ENCODE measurements around the gene PIGA. TPM values are rescaled to one million over a fixed set of nuclear protein-coding genes. Genes with fewer than 3 reads are reported as not detected.

The PIGA gene
- total and polyA plus RNA-seq, 10 of the 15 experiments (the other 5 are each of a cell fraction or from before 2014, with no cell fraction given) = 4.9 to 24.1 (median 11.0) TPM

GRCh38 chrX:15335135-15336022 lies at the start of gene PIGA (continued):
- TF ChIP-seq BHLHE40 (IDR thresholded peaks at IDR 0.05; ENCODE audit: borderline replicate concordance in 1 of 2, low read depth in 2 of 2, low read length in 1 of 2) = peak; percentile 38 to 58; a peak in 3 of 4 replicates
- no peak for TF ChIP-seq DPF2 (IDR thresholded peaks at IDR 0.05)
- 0 out of 2 replicates have a peak, but pooled peaks have one; percentile 27 for TF ChIP-seq LARP7 (IDR thresholded peaks at IDR 0.05)
- 0 out of 2 replicates have a peak, but pooled peaks have one; percentile 45 for TF ChIP-seq MAX (IDR thresholded peaks at IDR 0.05; ENCODE audit: low read depth, low read length)
- peak; percentile 57; the same call in 1 of the 2 replicates for TF ChIP-seq POLR2AphosphoS5 (IDR thresholded peaks at IDR 0.05; ENCODE audit: low read length)
- peak; percentile 90 for TF ChIP-seq YY1 (IDR thresholded peaks at IDR 0.05; ENCODE audit: low read depth, low read length)
- no peak for TF ChIP-seq TCF7 (IDR thresholded peaks at IDR 0.05; ENCODE audit: borderline replicate concordance)
- TF ChIP-seq POLR2A (IDR thresholded peaks at IDR 0.05; ENCODE audit: low read depth, low read length) = peak; percentile 88
- 0 out of 2 replicates have a peak, but pooled peaks have one; percentile 56 for TF ChIP-seq IRF3 (IDR thresholded peaks at IDR 0.05)
- peak; percentile 87 for TF ChIP-seq NFYB (IDR thresholded peaks at IDR 0.05; ENCODE audit: insufficient read depth, low read depth, low read length)
- TF ChIP-seq, protein P1, sequence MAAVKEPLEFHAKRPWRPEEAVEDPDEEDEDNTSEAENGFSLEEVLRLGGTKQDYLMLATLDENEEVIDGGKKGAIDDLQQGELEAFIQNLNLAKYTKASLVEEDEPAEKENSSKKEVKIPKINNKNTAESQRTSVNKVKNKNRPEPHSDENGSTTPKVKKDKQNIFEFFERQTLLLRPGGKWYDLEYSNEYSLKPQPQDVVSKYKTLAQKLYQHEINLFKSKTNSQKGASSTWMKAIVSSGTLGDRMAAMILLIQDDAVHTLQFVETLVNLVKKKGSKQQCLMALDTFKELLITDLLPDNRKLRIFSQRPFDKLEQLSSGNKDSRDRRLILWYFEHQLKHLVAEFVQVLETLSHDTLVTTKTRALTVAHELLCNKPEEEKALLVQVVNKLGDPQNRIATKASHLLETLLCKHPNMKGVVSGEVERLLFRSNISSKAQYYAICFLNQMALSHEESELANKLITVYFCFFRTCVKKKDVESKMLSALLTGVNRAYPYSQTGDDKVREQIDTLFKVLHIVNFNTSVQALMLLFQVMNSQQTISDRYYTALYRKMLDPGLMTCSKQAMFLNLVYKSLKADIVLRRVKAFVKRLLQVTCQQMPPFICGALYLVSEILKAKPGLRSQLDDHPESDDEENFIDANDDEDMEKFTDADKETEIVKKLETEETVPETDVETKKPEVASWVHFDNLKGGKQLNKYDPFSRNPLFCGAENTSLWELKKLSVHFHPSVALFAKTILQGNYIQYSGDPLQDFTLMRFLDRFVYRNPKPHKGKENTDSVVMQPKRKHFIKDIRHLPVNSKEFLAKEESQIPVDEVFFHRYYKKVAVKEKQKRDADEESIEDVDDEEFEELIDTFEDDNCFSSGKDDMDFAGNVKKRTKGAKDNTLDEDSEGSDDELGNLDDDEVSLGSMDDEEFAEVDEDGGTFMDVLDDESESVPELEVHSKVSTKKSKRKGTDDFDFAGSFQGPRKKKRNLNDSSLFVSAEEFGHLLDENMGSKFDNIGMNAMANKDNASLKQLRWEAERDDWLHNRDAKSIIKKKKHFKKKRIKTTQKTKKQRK (IDR thresholded peaks at IDR 0.05; ENCODE audit: low read depth, low read length) = no peak
- no peak for TF ChIP-seq CBX3 (IDR thresholded peaks at IDR 0.05; ENCODE audit: borderline replicate concordance, low read depth)
- no peak for TF ChIP-seq CEBPB (IDR thresholded peaks at IDR 0.05; ENCODE audit: borderline replicate concordance in 1 of 2, low read depth in 2 of 2, low read length in 2 of 2)
- no peak for TF ChIP-seq FOS (IDR thresholded peaks at IDR 0.05; ENCODE audit: borderline replicate concordance, extremely low read depth, insufficient read length)
- TF ChIP-seq NKRF (conservative IDR thresholded peaks at IDR 0.05) = peak; percentile 65
- TF ChIP-seq BRCA1 (IDR thresholded peaks at IDR 0.05; ENCODE audit: low read depth, low read length) = no peak
- TF ChIP-seq ATF7 (IDR thresholded peaks at IDR 0.05; ENCODE audit: low read depth) = no peak

All from GM12878 (cell line).